GM19099 (cell line): ENCODE data around the gene GMPPA.

Experiments
- POLR2A ChIP-seq: IDR thresholded peaks from 3 replicates; pipeline ENCODE4 v1.6.1; 2011; ENCODE audit warnings: low read depth; ENCODE audit not compliant: insufficient read length; ENCODE audit errors: extremely low read depth

The GMPPA gene

GRCh38 chr2:219502618-219503017 is 3.9 kb downstream of the GMPPA start:
- TF ChIP-seq POLR2A, result no peak

DNA sequence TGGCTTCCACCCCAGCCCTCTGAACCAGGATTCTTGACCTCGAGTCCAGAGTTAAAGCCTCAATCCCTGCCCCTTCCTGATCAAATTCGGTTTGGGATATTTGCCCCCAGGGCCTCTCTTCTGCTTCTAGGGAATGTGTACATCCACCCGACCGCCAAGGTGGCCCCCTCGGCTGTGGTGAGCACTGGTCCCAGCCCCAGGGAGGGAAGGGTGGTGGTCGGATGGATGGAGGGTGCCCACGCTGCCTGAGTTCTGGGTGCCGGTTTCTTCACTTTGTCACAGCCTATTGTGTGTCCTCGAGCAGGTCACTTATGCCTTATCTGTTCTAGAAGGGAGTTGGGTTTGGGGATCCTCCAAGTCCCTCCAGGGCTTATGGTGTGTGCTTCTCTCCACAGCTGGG is 6.9 kb downstream of the GMPPA start:
- no peak for TF ChIP-seq POLR2A

- no peak for TF ChIP-seq POLR2A
Measured at GRCh38 chr2:219506153-219506801, 7.6 kb downstream of the GMPPA start.

DNA sequence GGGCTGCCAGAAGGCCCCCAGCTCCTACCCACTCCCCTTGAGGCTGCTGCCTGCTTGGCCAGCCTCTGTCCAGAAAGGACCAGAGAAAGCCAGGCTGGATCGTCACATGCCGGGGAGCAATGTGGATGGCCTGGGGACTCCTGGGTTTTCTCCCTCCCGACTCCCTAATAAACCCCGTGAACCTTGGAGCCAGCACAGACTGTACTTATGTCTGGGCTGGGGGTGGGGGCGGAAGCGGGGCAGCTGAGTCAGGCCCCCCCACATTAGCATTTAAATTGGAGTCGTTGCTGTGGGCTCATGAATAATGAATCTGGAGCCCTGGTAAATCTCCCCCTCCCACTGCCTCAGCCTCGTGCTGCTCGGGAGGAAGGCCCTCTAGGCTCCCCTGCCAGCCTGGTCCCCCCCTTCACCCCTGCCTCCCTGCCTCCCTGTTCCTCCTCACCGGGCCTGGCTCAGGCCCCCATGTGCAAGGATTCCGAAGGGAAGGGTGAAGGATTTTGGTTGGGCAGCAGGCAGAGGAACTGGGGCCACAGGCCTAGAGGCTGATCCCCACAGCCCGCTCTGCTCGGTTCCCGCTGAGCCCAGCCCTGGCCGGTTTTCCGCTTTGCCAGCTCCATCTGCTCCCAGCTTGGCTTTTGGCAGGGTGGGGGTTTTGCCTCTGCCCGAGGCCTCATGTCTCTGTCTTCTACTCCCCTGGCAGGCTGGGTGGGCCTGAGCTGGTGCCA is 8.3 kb downstream of the GMPPA start:
- TF ChIP-seq POLR2A, result no peak

DNA sequence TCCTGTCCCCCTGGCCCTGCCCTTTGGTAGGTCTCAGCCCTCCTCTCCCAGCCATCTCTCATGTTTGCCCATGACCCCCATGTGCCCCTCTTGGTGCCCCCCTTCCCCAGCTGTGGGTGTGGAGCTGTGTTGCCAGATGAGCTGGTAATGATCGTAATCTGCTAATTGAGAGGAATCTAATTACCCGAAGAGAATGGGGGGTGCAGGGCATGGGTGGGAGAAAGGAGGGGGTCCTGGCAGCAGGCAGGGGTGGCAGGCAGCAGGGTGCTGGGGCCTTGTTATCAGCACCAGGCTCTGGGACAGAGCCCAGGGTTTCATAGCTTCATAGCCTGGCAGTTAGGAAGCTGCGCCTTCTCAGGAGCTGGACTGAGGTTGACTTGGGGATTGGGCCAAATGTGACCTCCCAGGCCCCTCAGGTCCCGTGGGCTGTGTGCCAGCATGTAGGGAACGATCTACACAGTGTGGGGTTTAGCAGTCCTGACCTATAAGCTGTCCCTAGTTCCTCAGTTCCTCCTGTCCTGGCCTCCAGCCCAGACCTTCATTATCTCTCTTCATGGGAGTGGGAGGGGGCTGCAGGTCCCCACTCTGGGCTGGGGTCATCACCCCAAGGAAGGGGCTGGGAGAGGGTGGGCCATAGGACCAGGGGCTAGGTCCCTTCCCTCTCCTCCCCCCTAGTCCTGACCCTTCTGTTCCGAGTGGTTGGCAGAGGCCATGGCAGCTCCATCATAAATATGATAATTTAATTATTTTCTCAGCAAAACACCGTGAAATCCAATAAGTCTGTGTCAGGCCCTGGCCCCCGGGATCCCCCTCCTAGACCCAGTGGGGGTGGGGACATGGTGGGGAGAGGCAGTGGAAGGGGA is 9.1 kb downstream of the GMPPA start:
- TF ChIP-seq POLR2A, result no peak

GRCh38 chr2:219508444-219508734 is 9.7 kb downstream of the GMPPA start:
- TF ChIP-seq POLR2A, result no peak

GRCh38 chr2:219508971-219509779 is 10.5 kb downstream of the GMPPA start:
- no peak for TF ChIP-seq POLR2A

DNA sequence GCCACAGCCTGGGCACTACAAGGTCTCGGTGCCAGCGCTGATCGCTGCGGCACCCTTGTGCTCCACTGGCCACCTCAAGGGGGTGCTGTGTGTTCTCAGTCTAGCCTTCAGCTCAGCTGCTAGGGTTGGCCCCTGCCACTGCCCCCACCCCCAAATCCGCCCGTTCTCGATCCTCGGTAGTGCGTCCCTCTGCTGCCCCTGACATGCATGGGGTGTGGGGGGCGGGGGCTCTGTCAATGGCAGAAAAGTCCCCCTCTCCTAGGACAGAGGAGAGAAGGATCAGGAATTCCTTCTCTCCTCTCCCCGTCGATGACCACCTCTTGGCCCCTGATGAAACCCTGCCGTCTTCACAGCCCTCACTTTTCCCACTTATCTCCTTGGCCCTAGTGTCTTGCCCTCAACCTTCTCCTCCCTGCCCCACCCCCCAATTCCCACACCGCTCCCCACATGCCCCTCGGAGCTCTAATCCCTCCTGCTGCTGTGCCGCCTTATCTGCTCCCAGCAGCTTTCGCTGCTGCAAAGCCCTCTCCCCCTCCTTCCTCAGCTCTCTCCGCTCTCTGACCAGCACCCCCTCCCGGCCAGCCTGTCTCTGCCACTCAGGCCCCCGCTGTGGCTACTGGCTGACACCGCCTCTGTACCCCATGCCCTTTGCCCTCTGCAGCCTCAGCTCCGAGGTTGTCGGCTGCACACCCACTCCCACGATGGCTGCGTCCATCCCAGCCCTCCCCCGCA is 11.3 kb downstream of the GMPPA start:
- no peak for TF ChIP-seq POLR2A

- no peak for TF ChIP-seq POLR2A
Measured at GRCh38 chr2:219510512-219511135, 11.9 kb downstream of the GMPPA start.

DNA sequence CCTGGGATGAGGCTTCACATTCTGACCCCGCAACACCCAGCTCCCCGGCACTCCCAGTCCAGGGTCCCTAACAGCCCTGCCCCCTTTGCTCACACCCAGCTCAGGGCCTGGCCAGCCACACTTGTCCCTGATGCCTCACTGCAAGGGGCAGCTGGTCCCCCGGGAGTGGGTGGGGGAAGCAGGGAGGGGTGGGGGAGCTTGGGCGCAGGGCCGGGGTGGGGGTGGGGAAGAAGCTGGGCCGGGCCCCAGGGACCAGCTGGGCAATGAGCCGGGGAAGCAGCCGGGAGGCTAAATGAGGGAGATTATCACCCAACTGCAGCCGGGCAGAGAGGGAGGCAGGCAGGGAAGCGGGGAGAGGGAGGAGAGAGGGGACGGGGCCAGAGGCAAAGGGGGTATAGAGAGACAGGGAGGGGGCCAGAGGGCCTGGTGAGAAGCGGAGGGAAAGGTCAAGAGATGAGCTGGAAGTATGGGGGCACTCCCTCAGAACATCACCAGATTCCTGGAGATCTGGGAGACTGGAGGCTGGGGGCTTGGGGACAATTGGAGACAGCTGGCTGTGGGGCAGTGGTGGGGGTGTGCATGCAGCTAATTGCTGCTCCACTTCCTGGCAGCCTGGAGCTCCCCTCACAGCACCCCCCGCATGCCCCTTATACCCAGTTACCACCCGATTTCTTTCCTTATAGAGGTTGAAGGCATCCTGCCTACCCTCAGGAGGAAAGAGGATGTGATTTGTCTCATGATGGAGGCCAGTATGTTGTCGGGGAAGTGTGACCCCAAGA is 13.0 kb downstream of the GMPPA start:
- TF ChIP-seq POLR2A, result no peak

DNA sequence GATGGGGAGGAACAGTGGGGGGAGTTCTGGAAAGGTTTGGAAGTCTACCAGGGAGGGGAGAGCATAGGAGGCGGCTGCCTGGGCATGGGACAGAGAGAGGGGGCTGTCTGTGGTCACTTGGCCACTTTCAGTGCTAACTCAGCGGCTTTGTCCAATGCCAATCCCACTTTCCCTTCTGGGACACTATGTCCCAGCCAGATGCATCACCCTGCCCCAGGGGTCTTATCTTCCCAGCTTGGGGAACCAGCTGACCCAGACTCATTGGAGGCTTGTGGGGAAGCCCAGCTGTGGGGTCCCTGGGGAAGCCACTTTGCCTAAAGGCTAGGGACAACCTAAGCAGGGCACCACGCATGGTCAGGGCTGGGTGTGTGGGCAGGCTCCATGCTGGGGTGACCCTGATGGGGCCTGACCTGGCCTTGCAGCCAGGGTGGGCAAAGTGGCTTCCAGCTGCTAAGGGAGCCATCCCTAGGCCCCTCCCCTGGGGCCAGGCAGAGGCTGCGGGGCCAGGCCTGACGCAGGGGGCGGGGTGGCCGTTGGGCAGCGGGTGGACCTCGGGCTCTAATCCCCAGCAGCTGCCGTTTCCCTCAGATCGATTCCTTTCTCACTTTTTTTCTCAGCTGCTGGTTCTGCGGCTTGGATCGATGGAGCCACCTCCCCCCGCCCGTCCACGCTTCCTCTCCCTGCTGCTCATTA is 14.0 kb downstream of the GMPPA start:
- TF ChIP-seq POLR2A, result no peak

- TF ChIP-seq POLR2A, result no peak
Measured at GRCh38 chr2:219513787-219514186, 15.1 kb downstream of the GMPPA start.
